T-helper 1 cell treated with Interleukin-12 subunit alpha and Interleukin-12 subunit beta and Interleukin-4 antibody, amounts not matched to agents 30 μg/mL and 1 μg/mL, for 36 hours (primary cell): ENCODE data around the gene LOC128125822.
"Not testable (repeated sequence)": the region's sequence is repeated elsewhere in the genome, so short reads cannot be mapped to it uniquely, and the experiment has no call there.

Source experiments
- H3K27ac Mint-ChIP-seq: one replicate; pipeline ENCODE4 v1.8.0; 2021; ENCODE audit warnings: mild to moderate bottlenecking, mixed read lengths
- H3K27me3 Mint-ChIP-seq: one replicate; pipeline ENCODE4 v1.8.0; 2021; ENCODE audit warnings: low read depth, mixed read lengths
- H3K36me3 Mint-ChIP-seq: one replicate; pipeline ENCODE4 v1.8.0; 2021; ENCODE audit warnings: low read depth, mixed read lengths
- H3K4me1 Mint-ChIP-seq: one replicate; pipeline ENCODE4 v1.8.0; 2021; ENCODE audit warnings: low read depth, mixed read lengths
- H3K4me3 Mint-ChIP-seq: one replicate; pipeline ENCODE4 v1.8.0; 2021; ENCODE audit warnings: mild to moderate bottlenecking, moderate library complexity, mixed read lengths
- H3K9me3 Mint-ChIP-seq: one replicate; pipeline ENCODE4 v1.8.0; 2021; ENCODE audit warnings: mixed read lengths

Gene LOC128125822

GRCh38 chr6:63572044-63572746 lies at the start of gene LOC128125822, which contains the start of gene PTP4A1:
LOC128125822 (plus strand) TSS chr6:63572480.
PTP4A1 (plus strand) TSS chr6:63572480; CDS start chr6:63576881, 4,401 bp downstream.
- Mint-ChIP-seq H3K27ac (peak within 1 kb of the TSS; percentile 96), H3K27me3 (no peaks in the 10 kb centered on the region), H3K4me3 (peak within 1 kb of the TSS; percentile 93), H3K36me3 (peaks cover 24% of the 10 kb centered on the region), H3K4me1 (peaks cover 30% of the 10 kb centered on the region), H3K9me3 (no peaks in the 10 kb centered on the region)

- not testable (repeated sequence) for H3K27ac Mint-ChIP-seq, H3K36me3 Mint-ChIP-seq, H3K9me3 Mint-ChIP-seq, H3K4me3 Mint-ChIP-seq, H3K27me3 Mint-ChIP-seq, H3K4me1 Mint-ChIP-seq
Measured at GRCh38 chr6:63522911-63523287, 49.4 kb upstream of the LOC128125822 start.

- Mint-ChIP-seq H3K36me3 (no peaks in the 10 kb centered on the region), H3K27me3 (no peaks in the 10 kb centered on the region), H3K27ac (no peak overlapping the region), H3K4me3 (no peak overlapping the region), H3K9me3 (no peaks in the 10 kb centered on the region), H3K4me1 (peaks cover 13% of the 10 kb centered on the region)
Measured at GRCh38 chr6:63523630-63524029, 48.6 kb upstream of the LOC128125822 start.

GRCh38 chr6:63525186-63525878 lies 46.9 kb upstream of the LOC128125822 start:
- Mint-ChIP-seq H3K9me3 (no peaks in the 10 kb centered on the region), H3K4me3 (no peak overlapping the region), H3K27me3 (no peaks in the 10 kb centered on the region), H3K36me3 (no peaks in the 10 kb centered on the region), H3K4me1 (peaks cover 24% of the 10 kb centered on the region), H3K27ac (peak overlapping the region; percentile 10)

- Mint-ChIP-seq H3K27me3 (no peaks in the 10 kb centered on the region), H3K4me3 (no peak overlapping the region), H3K9me3 (no peaks in the 10 kb centered on the region), H3K4me1 (peaks cover 25% of the 10 kb centered on the region), H3K27ac (no peak overlapping the region), H3K36me3 (no peaks in the 10 kb centered on the region)
Measured at GRCh38 chr6:63526931-63527330, 45.3 kb upstream of the LOC128125822 start.

- no peaks in the 10 kb centered on the region for H3K9me3 Mint-ChIP-seq
- peaks cover 25% of the 10 kb centered on the region for H3K4me1 Mint-ChIP-seq
- no peaks in the 10 kb centered on the region for H3K27me3 Mint-ChIP-seq
- H3K36me3 Mint-ChIP-seq = no peaks in the 10 kb centered on the region
- H3K4me3 Mint-ChIP-seq = no peak overlapping the region
- H3K27ac Mint-ChIP-seq = peak overlapping the region; percentile 68
Measured at GRCh38 chr6:63527658-63528514, 44.4 kb upstream of the LOC128125822 start.

- peaks cover 25% of the 10 kb centered on the region for H3K4me1 Mint-ChIP-seq
- no peaks in the 10 kb centered on the region for H3K27me3 Mint-ChIP-seq
- no peaks in the 10 kb centered on the region for H3K36me3 Mint-ChIP-seq
- H3K27ac Mint-ChIP-seq = peak overlapping the region; percentile 90
- H3K9me3 Mint-ChIP-seq = no peaks in the 10 kb centered on the region
- peak overlapping the region; percentile 79 for H3K4me3 Mint-ChIP-seq
Measured at GRCh38 chr6:63529498-63529897, 42.8 kb upstream of the LOC128125822 start.

GRCh38 chr6:63530182-63530581 lies 42.1 kb upstream of the LOC128125822 start:
- H3K27me3 Mint-ChIP-seq = no peaks in the 10 kb centered on the region
- H3K36me3 Mint-ChIP-seq = no peaks in the 10 kb centered on the region
- H3K4me3 Mint-ChIP-seq = no peak overlapping the region
- H3K4me1 Mint-ChIP-seq = peaks cover 24% of the 10 kb centered on the region
- H3K27ac Mint-ChIP-seq = no peak overlapping the region
- no peaks in the 10 kb centered on the region for H3K9me3 Mint-ChIP-seq

- Mint-ChIP-seq H3K27ac (no peak overlapping the region), H3K36me3 (no peaks in the 10 kb centered on the region), H3K27me3 (no peaks in the 10 kb centered on the region), H3K4me3 (no peak overlapping the region), H3K9me3 (no peaks in the 10 kb centered on the region), H3K4me1 (peaks cover 19% of the 10 kb centered on the region)
Measured at GRCh38 chr6:63530991-63531390, 41.3 kb upstream of the LOC128125822 start.

- H3K27ac Mint-ChIP-seq = no peak overlapping the region
- H3K4me3 Mint-ChIP-seq = no peak overlapping the region
- no peaks in the 10 kb centered on the region for H3K36me3 Mint-ChIP-seq
- H3K27me3 Mint-ChIP-seq = peaks cover 4% of the 10 kb centered on the region
- peaks cover 15% of the 10 kb centered on the region for H3K4me1 Mint-ChIP-seq
- no peaks in the 10 kb centered on the region for H3K9me3 Mint-ChIP-seq
Measured at GRCh38 chr6:63533026-63533425, 39.3 kb upstream of the LOC128125822 start.

GRCh38 chr6:63533952-63534351 lies 38.3 kb upstream of the LOC128125822 start:
- Mint-ChIP-seq H3K4me1 (peaks cover 12% of the 10 kb centered on the region), H3K27me3 (peaks cover 4% of the 10 kb centered on the region), H3K36me3 (no peaks in the 10 kb centered on the region), H3K27ac (no peak overlapping the region), H3K4me3 (no peak overlapping the region), H3K9me3 (no peaks in the 10 kb centered on the region)

GRCh38 chr6:63537201-63537958 lies 34.9 kb upstream of the LOC128125822 start:
- H3K4me3 Mint-ChIP-seq = no peak overlapping the region
- H3K27me3 Mint-ChIP-seq = peaks cover 19% of the 10 kb centered on the region
- no peak overlapping the region for H3K27ac Mint-ChIP-seq
- no peaks in the 10 kb centered on the region for H3K9me3 Mint-ChIP-seq
- H3K4me1 Mint-ChIP-seq = no peaks in the 10 kb centered on the region
- H3K36me3 Mint-ChIP-seq = no peaks in the 10 kb centered on the region

- H3K9me3 Mint-ChIP-seq = no peaks in the 10 kb centered on the region
Measured at GRCh38 chr6:63537959-63538300, 34.4 kb upstream of the LOC128125822 start.

GRCh38 chr6:63538550-63538949 lies 33.7 kb upstream of the LOC128125822 start:
- H3K4me1 Mint-ChIP-seq = no peaks in the 10 kb centered on the region
- no peaks in the 10 kb centered on the region for H3K36me3 Mint-ChIP-seq
- H3K27ac Mint-ChIP-seq = no peak overlapping the region
- H3K9me3 Mint-ChIP-seq = no peaks in the 10 kb centered on the region
- no peak overlapping the region for H3K4me3 Mint-ChIP-seq
- peaks cover 30% of the 10 kb centered on the region for H3K27me3 Mint-ChIP-seq

More at GRCh38 chr6:63537959-63538300, 34.4 kb upstream of the LOC128125822 start:
- Mint-ChIP-seq H3K4me3 (no peak overlapping the region), H3K36me3 (no peaks in the 10 kb centered on the region), H3K27ac (no peak overlapping the region), H3K4me1 (no peaks in the 10 kb centered on the region), H3K27me3 (peaks cover 25% of the 10 kb centered on the region)
